ENCODE results near the gene PCDH9. TPM values are rescaled to one million over a fixed set of nuclear protein-coding genes. Genes with fewer than 3 reads are reported as not detected.

PCDH9 gene
- total and polyA plus RNA-seq, 2 of the 4 experiments (the other 2 are of a cell fraction): 2.2 to 10.2 TPM

DNA sequence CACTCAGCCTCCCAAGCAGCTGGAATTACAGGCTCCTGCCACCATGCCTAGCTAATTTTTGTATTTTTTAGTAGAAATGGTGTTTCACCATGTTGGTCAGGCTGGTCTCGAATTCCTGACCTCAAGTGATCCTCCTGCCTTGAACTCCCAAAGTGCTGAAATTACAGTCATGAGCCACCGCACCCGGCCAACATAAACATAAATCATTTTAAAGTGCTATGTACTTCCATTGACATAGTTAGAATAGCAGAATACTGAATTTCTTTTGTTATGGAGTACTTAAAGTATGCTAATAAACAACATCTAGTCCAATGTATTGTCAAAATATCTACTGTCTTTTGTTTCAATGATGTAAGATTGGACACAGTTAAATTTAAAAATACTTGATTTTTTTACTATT is 539.0 kb downstream of the PCDH9 start:
- Histone ChIP-seq H3K4me1 (ENCODE audit: control insufficient read depth, insufficient read depth, low read length) (no peaks in the 10 kb centered on the region), H3K56ac (ENCODE audit: extremely low read depth, insufficient read depth, low read length) (no peak overlapping the region), H3K27ac (ENCODE audit: insufficient read depth, low read length) (no peak overlapping the region), H3K4ac (ENCODE audit: low read depth, low read length) (no peak overlapping the region), H3K18ac (ENCODE audit: low read depth, low read length) (no peak overlapping the region), H3K9ac (ENCODE audit: low read depth, low read length) (no peak overlapping the region), H3K27me3 (ENCODE audit: control insufficient read depth, insufficient read depth, low read length) (no peaks in the 10 kb centered on the region), H2BK5ac (ENCODE audit: low read depth, low read length, poor library complexity, severe bottlenecking) (no peak overlapping the region), H2BK20ac (ENCODE audit: low read depth, low read length) (no peak overlapping the region), H3K79me1 (ENCODE audit: low read depth in 1 of 2, low read length in 2 of 2) (no peaks in the 10 kb centered on the region), H3K14ac (replicated peaks; ENCODE audit: low read depth, low read length) (no peak overlapping the region), H3K4me3 (ENCODE audit: insufficient read depth, low read depth, low read length) (no peak overlapping the region), H3K36me3 (ENCODE audit: control insufficient read depth, insufficient read depth, low read length) (no peaks in the 10 kb centered on the region), H2AK5ac (ENCODE audit: low read depth, low read length) (no peak overlapping the region), H4K91ac (ENCODE audit: insufficient read depth, low read depth, low read length) (no peak overlapping the region), H2BK120ac (ENCODE audit: low read depth, low read length) (no peak overlapping the region), H4K8ac (ENCODE audit: low read depth in 2 of 2, low read length in 2 of 2) (no peak overlapping the region), H3K9me3 (ENCODE audit: control insufficient read depth, insufficient read depth, low read length) (no peaks in the 10 kb centered on the region), H3K9me1 (ENCODE audit: insufficient read depth, low read length) (no peaks in the 10 kb centered on the region), H3K23ac (ENCODE audit: low read depth, low read length) (no peak overlapping the region), H2BK15ac (ENCODE audit: low read depth, low read length) (no peak overlapping the region), H3K4me2 (ENCODE audit: low read depth, low read length) (no peak overlapping the region), H2AK9ac (replicated peaks; ENCODE audit: low read depth, low read length, poor library complexity) (no peak overlapping the region), H4K20me1 (ENCODE audit: insufficient read depth, low read length) (no peaks in the 10 kb centered on the region), H2AFZ (replicated peaks; ENCODE audit: low read length, poor library complexity) (no peak overlapping the region), H4K5ac (ENCODE audit: low read depth, low read length) (no peak overlapping the region)
- dilution Hi-C loops (cut with HindIII; ENCODE audit: low sequenced_read_pairs, unreplicated experiment) (no loop called here), in situ Hi-C loops (cut with MboI; ENCODE audit: low sequenced_read_pairs) (loop anchor here (10.0 kb wide), 2 partner anchors 534 to 1036 kb away; no protein-coding TSS in a partner anchor), intact Hi-C loops (cut with micrococcal nuclease) (no loop called here)
- no peak for TF ChIP-seq CEBPB (IDR thresholded peaks at IDR 0.05; ENCODE audit: low read depth, low read length)
- TF ChIP-seq RFX5 (IDR thresholded peaks at IDR 0.05; ENCODE audit: low read depth, low read length): no peak
- no peak for TF ChIP-seq SMC3 (IDR thresholded peaks at IDR 0.05; ENCODE audit: low read depth, low read length)
- TF ChIP-seq RCOR1 (IDR thresholded peaks at IDR 0.05; ENCODE audit: insufficient replicate concordance, low read length): no peak
- TF ChIP-seq POLR2A (IDR thresholded peaks at IDR 0.05; ENCODE audit: low read depth, low read length): no peak
- TF ChIP-seq MAZ (IDR thresholded peaks at IDR 0.05; ENCODE audit: borderline replicate concordance, low read depth, low read length): no peak
- no peak for TF ChIP-seq RAD21 (IDR thresholded peaks at IDR 0.05; ENCODE audit: low read length)
- WGBS, 2 experiments (ENCODE audit: extremely low coverage in 2 of 2, insufficient read length in 1 of 2): no CpG with 5 or more reads among the region's 3 CpGs
- DNase-seq (no peak), ATAC-seq (ENCODE audit: low read depth) (no peak)
- ChIA-PET CTCF (interaction anchor here (1.1 kb wide), 1 partner anchor 532 kb away, joined by 4 read pairs; no protein-coding TSS in a partner anchor), POLR2A (ENCODE audit: unreplicated experiment) (no interaction called here)
- no TSS peak for BruUV-seq (replicated peaks)

Measured in IMR-90 (cell line).